Osteocyte (in vitro differentiated cells): ENCODE results near the gene SMIM33. TPM values are rescaled to one million over a fixed set of nuclear protein-coding genes. Genes with fewer than 3 reads are reported as not detected.

Experiments used
- DNase-seq: peaks from one replicate; pipeline ENCODE4 v3.0.0; 2021; ENCODE audit warnings: mixed read lengths; ENCODE audit not compliant: unreplicated experiment; ENCODE audit errors: extremely low spot score
- H3K27ac Mint-ChIP-seq: one replicate; pipeline ENCODE4 v1.8.0; 2021; ENCODE audit warnings: mild to moderate bottlenecking, mixed read lengths; ENCODE audit not compliant: unreplicated experiment
- H3K27me3 Mint-ChIP-seq: one replicate; pipeline ENCODE4 v1.8.0; 2021; ENCODE audit warnings: mixed read lengths; ENCODE audit not compliant: unreplicated experiment
- H3K36me3 Mint-ChIP-seq: one replicate; pipeline ENCODE4 v1.8.0; 2021; ENCODE audit warnings: mixed read lengths; ENCODE audit not compliant: unreplicated experiment
- H3K4me1 Mint-ChIP-seq: one replicate; pipeline ENCODE4 v1.8.0; 2021; ENCODE audit warnings: mixed read lengths; ENCODE audit not compliant: unreplicated experiment
- H3K4me3 Mint-ChIP-seq: one replicate; pipeline ENCODE4 v1.8.0; 2021; ENCODE audit warnings: mild to moderate bottlenecking, moderate library complexity, mixed read lengths; ENCODE audit not compliant: unreplicated experiment
- H3K9me3 Mint-ChIP-seq: one replicate; pipeline ENCODE4 v1.8.0; 2021; ENCODE audit warnings: mixed read lengths; ENCODE audit not compliant: unreplicated experiment
- CTCF ChIP-seq: fragments of 200-600 bp; sonication (generic); IDR thresholded peaks from 2 replicates; pipeline ENCODE4 v1.5.0; 2021; ENCODE audit warnings: antibody characterized with exemption, mild to moderate bottlenecking, moderate library complexity
- total RNA-seq: library from RNA; stranded (reverse); gene quantifications from 2 replicates; pipeline ENCODE4 v1.2.1, GENCODE V29; 2021

SMIM33 gene
- total RNA-seq, 1 donor from 2014 or later: not detected

GRCh38 chr5:139457241-139457640 lies 13.6 kb upstream of the SMIM33 start:
- TF ChIP-seq CTCF: no peak
- Mint-ChIP-seq H3K36me3 (no peaks in the 10 kb centered on the region), H3K4me1 (peaks cover 33% of the 10 kb centered on the region), H3K27ac (no peak overlapping the region), H3K9me3 (no peaks in the 10 kb centered on the region), H3K4me3 (no peak overlapping the region), H3K27me3 (no peaks in the 10 kb centered on the region)
- no peak for DNase-seq

DNA sequence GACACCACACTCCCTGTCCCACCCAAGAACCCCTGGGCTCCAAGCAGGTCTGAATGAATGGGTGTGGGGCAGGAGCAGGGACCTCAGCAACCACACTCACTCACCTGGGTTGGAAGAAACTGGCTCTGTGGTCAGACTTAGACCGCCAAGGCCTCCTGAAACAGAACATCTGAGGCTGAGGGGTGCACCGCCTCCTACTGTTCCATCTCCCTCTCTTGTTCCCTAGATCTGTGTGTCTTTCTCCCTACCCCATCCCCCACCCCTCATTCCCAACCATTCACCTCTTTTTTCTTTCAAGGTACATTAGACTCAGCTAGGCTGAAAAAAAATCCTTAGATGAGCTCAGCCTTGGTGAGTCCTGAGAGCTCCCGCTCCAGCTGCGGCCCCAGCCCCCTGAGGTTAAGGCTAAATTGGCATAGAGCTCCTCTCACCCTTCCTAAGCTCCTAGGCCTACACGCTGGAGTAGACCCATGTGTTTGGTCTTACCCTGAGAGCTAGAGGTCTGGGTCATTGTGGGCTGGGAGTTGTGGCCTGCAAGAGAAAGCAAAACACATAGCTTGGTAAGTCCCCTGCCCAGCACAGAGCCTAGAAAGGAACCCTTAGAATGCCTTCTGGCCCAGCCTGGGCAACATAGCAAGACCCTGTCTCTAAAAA lies 13.0 kb upstream of the SMIM33 start:
- H3K4me3 Mint-ChIP-seq: no peak overlapping the region
- H3K27ac Mint-ChIP-seq: peak overlapping the region; percentile 41
- no peaks in the 10 kb centered on the region for H3K27me3 Mint-ChIP-seq
- TF ChIP-seq CTCF: no peak
- peaks cover 38% of the 10 kb centered on the region for H3K4me1 Mint-ChIP-seq
- no peaks in the 10 kb centered on the region for H3K9me3 Mint-ChIP-seq
- H3K36me3 Mint-ChIP-seq: no peaks in the 10 kb centered on the region
- no peak for DNase-seq

DNA sequence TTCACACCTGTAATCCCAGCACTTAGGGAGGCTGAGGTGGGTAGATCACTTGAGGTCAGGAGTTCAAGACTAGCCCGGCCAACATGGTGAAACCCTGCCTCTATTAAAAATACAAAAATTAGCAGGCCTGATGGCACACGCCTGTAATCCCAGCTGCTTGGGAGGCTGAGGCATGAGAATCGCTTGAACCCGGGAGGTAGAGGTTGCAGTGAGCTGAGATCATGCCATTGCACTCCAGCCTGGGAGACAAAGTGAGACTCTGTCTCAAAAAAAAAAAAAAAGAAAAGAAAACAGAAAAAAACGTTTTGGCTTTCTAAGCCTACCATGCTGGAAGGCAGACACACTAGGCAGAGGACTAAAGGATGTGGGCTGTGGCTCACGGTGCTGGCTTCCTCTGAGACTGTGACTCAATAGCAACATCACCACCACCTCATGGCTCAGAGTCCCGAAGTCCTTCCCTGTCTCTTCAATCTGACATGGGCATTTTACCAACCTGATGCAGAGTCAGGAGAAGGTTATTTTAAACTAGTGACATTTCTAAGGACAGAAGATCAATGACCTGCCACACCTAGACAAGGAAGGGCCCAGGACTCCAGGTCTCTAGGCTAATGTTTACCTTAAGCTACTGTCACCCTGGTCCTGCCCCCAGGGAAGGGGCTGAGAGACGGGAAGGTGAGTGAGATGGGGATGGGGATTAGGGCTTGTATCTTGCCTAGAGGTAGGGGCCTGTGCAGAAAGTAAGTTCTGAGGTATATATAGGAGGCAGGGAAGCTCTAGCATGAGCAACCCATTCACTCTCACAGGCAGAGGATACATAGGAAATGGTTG lies 12.0 kb upstream of the SMIM33 start:
- Mint-ChIP-seq H3K4me1 (peaks cover 41% of the 10 kb centered on the region), H3K4me3 (no peak overlapping the region), H3K9me3 (no peaks in the 10 kb centered on the region), H3K27me3 (no peaks in the 10 kb centered on the region), H3K27ac (peak overlapping the region; percentile 79), H3K36me3 (no peaks in the 10 kb centered on the region)
- DNase-seq: no peak
- no peak for TF ChIP-seq CTCF

DNA sequence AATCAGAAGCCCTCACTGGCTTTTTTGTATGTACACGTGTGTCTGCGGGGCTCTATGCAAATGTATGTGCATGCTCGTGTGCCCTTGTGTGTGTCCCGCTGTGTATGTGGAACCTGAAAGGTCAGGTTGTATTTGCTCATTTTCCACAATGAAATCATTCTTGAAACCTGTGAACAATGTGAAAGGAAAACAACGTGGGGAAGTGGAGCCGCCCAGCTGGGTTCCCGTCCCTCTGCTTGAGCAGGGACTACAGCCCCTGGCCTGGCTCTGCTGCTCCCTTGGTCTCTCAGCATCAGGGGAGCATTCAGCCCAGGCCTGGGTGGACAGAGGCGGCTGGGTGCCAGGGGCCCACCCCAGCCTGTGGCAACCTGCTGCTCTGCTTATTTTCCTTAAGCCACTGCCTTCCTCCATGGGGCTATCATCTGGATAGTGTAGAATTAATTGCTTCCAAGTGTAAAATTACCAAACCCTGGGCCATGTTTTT lies 11.3 kb upstream of the SMIM33 start:
- Mint-ChIP-seq H3K27ac (peak overlapping the region; percentile 79), H3K27me3 (no peaks in the 10 kb centered on the region), H3K4me1 (peaks cover 41% of the 10 kb centered on the region), H3K4me3 (no peak overlapping the region), H3K9me3 (no peaks in the 10 kb centered on the region), H3K36me3 (no peaks in the 10 kb centered on the region)
- TF ChIP-seq CTCF: no peak
- no peak for DNase-seq

DNA sequence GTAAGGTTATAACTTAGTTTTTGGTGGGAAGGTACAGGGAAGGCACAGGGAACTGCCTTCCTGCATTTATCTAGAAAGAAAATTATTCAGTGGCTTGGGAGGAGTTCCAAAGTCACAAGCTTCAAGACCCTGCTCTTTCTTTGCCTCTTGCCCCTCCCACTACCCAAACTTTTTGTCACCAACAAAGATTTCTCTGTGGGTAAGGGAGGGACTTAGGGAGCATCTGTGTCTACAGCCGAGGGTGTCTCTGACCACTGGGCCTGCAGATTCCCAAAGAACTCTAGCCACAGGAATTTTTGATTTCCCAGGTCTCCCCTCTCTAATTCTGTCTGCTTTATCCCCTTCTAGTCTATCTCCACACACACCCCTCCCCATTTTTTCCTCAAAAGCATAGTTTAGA lies 10.3 kb upstream of the SMIM33 start:
- TF ChIP-seq CTCF: no peak
- Mint-ChIP-seq H3K27me3 (no peaks in the 10 kb centered on the region), H3K4me1 (peaks cover 41% of the 10 kb centered on the region), H3K36me3 (no peaks in the 10 kb centered on the region), H3K4me3 (no peak overlapping the region), H3K27ac (peak overlapping the region; percentile 79), H3K9me3 (no peaks in the 10 kb centered on the region)
- no peak for DNase-seq
